ENCODE data around the gene GRPEL1. TPM values are rescaled to one million over a fixed set of nuclear protein-coding genes. Genes with fewer than 3 reads are reported as not detected.

GRPEL1 gene
- total RNA-seq, 1 experiment from 2014 or later, result 40.7 TPM

DNA sequence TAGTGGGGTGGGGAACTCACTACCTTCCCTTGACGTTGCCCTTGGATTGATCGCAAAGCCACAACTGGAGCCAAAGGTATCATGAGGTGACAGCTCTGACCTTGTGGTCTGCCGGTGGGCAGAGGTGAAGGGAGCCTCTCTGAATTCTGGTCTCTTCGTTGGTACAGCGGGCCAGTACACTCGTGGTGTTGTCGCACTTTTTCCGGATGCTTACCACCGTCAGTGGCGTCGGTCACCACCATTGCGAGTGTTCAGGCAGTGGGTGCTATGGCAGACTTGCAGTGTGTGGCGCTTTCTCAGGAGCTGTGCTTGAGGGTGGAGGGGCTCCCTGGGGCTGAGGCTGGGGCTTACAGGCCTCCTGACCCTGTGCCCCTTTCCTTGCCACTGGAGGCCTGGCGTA is 5.2 kb upstream of the GRPEL1 start:
- Histone ChIP-seq H3K18ac (ENCODE audit: insufficient read length, low read depth, low read length) (no peak overlapping the region), H2BK120ac (ENCODE audit: low read depth, low read length, poor library complexity, severe bottlenecking) (no peak overlapping the region), H3K79me1 (ENCODE audit: insufficient read depth, low read depth, low read length, poor library complexity, severe bottlenecking) (no peaks in the 10 kb centered on the region), H3K56ac (ENCODE audit: insufficient read length, low read depth, low read length) (no peak overlapping the region), H4K5ac (ENCODE audit: insufficient read length, low read depth, low read length) (no peak overlapping the region), H2BK15ac (ENCODE audit: low read depth, low read length) (no peak overlapping the region), H3K4me1 (ENCODE audit: insufficient read depth, low read length) (no peaks in the 10 kb centered on the region), H4K20me1 (ENCODE audit: control insufficient read depth, insufficient read depth, insufficient read length) (no peaks in the 10 kb centered on the region), H2AFZ (ENCODE audit: low read length) (no peak overlapping the region), H4K8ac (replicated peaks; ENCODE audit: insufficient read length, low read depth, low read length) (no peak overlapping the region), H3T11ph (ENCODE audit: low read length) (no peak overlapping the region), H3K27me3 (ENCODE audit: insufficient read depth, low read length) (no peaks in the 10 kb centered on the region), H3K23ac (ENCODE audit: insufficient read length, low read depth, low read length) (no peak overlapping the region), H2AK5ac (ENCODE audit: insufficient read length, low read length) (no peak overlapping the region), H3K79me2 (ENCODE audit: insufficient read depth, low read length) (no peaks in the 10 kb centered on the region), H4K91ac (ENCODE audit: insufficient read length, low read depth, low read length) (no peak overlapping the region), H3K23me2 (ENCODE audit: insufficient read length, low read depth, low read length, poor library complexity, severe bottlenecking) (peaks cover 5% of the 10 kb centered on the region), H3K9me3 (ENCODE audit: control insufficient read depth, low read depth, low read length) (no peaks in the 10 kb centered on the region), H3K27ac (ENCODE audit: insufficient read length, low read depth, low read length) (no peak overlapping the region), H3K4ac (ENCODE audit: low read depth, low read length) (no peak overlapping the region), H2BK20ac (ENCODE audit: low read depth, low read length, poor library complexity, severe bottlenecking) (no peak overlapping the region), H2BK12ac (ENCODE audit: insufficient read length, low read depth, low read length) (no peak overlapping the region), H3K9ac (ENCODE audit: extremely low read depth, insufficient read length, low read length) (no peak overlapping the region), H3K14ac (ENCODE audit: insufficient read depth, low read length) (no peak overlapping the region), H2BK5ac (ENCODE audit: insufficient read length, low read length) (no peak overlapping the region), H3K4me2 (ENCODE audit: insufficient read depth, insufficient read length, low read length) (no peak overlapping the region)
- Mint-ChIP-seq H3K36me3 (ENCODE audit: insufficient read depth in 1 of 3, low read depth in 3 of 3) (no peaks in the 10 kb centered on the region), H3K27me3 (ENCODE audit: low read depth) (peaks cover 62% of the 10 kb centered on the region), H3K27ac (no peak overlapping the region), H3K4me1 (peaks cover 9% of the 10 kb centered on the region in 2 experiments), H3K4me3 (no peak overlapping the region), H3K9me3 (no peaks in the 10 kb centered on the region)
- DNase-seq, result no peak
- TF ChIP-seq, protein P1, sequence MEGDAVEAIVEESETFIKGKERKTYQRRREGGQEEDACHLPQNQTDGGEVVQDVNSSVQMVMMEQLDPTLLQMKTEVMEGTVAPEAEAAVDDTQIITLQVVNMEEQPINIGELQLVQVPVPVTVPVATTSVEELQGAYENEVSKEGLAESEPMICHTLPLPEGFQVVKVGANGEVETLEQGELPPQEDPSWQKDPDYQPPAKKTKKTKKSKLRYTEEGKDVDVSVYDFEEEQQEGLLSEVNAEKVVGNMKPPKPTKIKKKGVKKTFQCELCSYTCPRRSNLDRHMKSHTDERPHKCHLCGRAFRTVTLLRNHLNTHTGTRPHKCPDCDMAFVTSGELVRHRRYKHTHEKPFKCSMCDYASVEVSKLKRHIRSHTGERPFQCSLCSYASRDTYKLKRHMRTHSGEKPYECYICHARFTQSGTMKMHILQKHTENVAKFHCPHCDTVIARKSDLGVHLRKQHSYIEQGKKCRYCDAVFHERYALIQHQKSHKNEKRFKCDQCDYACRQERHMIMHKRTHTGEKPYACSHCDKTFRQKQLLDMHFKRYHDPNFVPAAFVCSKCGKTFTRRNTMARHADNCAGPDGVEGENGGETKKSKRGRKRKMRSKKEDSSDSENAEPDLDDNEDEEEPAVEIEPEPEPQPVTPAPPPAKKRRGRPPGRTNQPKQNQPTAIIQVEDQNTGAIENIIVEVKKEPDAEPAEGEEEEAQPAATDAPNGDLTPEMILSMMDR (conservative IDR thresholded peaks at IDR 0.05), result no peak
- no CpG with 5 or more reads among the region's 14 CpGs for WGBS (ENCODE audit: extremely low coverage, insufficient read length, low lambda C conversion rate)

Measured in H9 (cell line).